Activated T-cell treated with anti-CD3 and anti-CD28 coated beads, Interleukin-2, amount 50 U/mL, for 48 hours (primary cell): ENCODE measurements around the gene LYZL1.
"Not testable (repeated sequence)": the region's sequence is repeated elsewhere in the genome, so short reads cannot be mapped to it uniquely, and the experiment has no call there.

Experiments
- DNase-seq, 2 experiments: peaks; one replicate each; pipeline ENCODE4 v3.0.0-alpha.2; 2020

Gene LYZL1

GRCh38 chr10:29288906-29289305 is at the start of gene LYZL1:
Gene LYZL1 (plus strand): TSS chr10:29289070. CDS start chr10:29291868, 2,798 bp downstream.
- DNase-seq = not testable (repeated sequence)

GRCh38 chr10:29239569-29240472 is 49.0 kb upstream of the LYZL1 start:
- no peak for DNase-seq

GRCh38 chr10:29240986-29241660 is 47.7 kb upstream of the LYZL1 start:
- DNase-seq = no peak

GRCh38 chr10:29241925-29242324 is 46.9 kb upstream of the LYZL1 start:
- no peak for DNase-seq

GRCh38 chr10:29243066-29243465 is 45.8 kb upstream of the LYZL1 start:
- no peak for DNase-seq

- no peak for DNase-seq
Measured at GRCh38 chr10:29243750-29244149, 45.1 kb upstream of the LYZL1 start.

GRCh38 chr10:29244978-29245377 is 43.9 kb upstream of the LYZL1 start:
- no peak for DNase-seq

GRCh38 chr10:29245476-29245875 is 43.4 kb upstream of the LYZL1 start:
- no peak for DNase-seq

- no peak for DNase-seq
Measured at GRCh38 chr10:29246449-29246848, 42.4 kb upstream of the LYZL1 start.

GRCh38 chr10:29248158-29248557 is 40.7 kb upstream of the LYZL1 start:
- DNase-seq = no peak

GRCh38 chr10:29249018-29249417 is 39.9 kb upstream of the LYZL1 start:
- DNase-seq = no peak

- DNase-seq = no peak
Measured at GRCh38 chr10:29250066-29250465, 38.8 kb upstream of the LYZL1 start.

- DNase-seq = no peak
Measured at GRCh38 chr10:29252811-29253689, 35.8 kb upstream of the LYZL1 start.

- no peak for DNase-seq
Measured at GRCh38 chr10:29253690-29254029, 35.2 kb upstream of the LYZL1 start.

- no peak for DNase-seq
Measured at GRCh38 chr10:29254123-29255046, 34.5 kb upstream of the LYZL1 start.

- no peak for DNase-seq
Measured at GRCh38 chr10:29255104-29255503, 33.8 kb upstream of the LYZL1 start.

- no peak for DNase-seq
Measured at GRCh38 chr10:29256019-29256418, 32.9 kb upstream of the LYZL1 start.

- DNase-seq = no peak
Measured at GRCh38 chr10:29256586-29256985, 32.3 kb upstream of the LYZL1 start.

- no peak for DNase-seq
Measured at GRCh38 chr10:29257106-29257783, 31.6 kb upstream of the LYZL1 start.

- no peak for DNase-seq
Measured at GRCh38 chr10:29257784-29258135, 31.1 kb upstream of the LYZL1 start.

- DNase-seq = no peak
Measured at GRCh38 chr10:29259498-29259897, 29.4 kb upstream of the LYZL1 start.

GRCh38 chr10:29263506-29263905 is 25.4 kb upstream of the LYZL1 start:
- DNase-seq = no peak
